Naive B cell (primary cell): Measurements from ENCODE around the gene QRICH1. TPM values are rescaled to one million over a fixed set of nuclear protein-coding genes. Genes with fewer than 3 reads are reported as not detected.

Experiments used
- ATAC-seq, 2 donors: fragments of 150-1000 bp; cut with Tn5 transposase; 2 replicates each; pipeline ENCODE4 v1.10.0; 2021; ENCODE audit warnings: low read depth in 2 of 2, mild to moderate bottlenecking in 2 of 2, moderate library complexity in 2 of 2
- DNase-seq: peaks from one replicate; pipeline ENCODE4 v3.0.0; 2022
- H3K27ac Mint-ChIP-seq, 6 donors: one replicate each; pipeline ENCODE4 v1.8.0; 2020 to 2022; ENCODE audit warnings: mild to moderate bottlenecking in 6 of 6, mixed read lengths in 6 of 6, moderate library complexity in 5 of 6, inconsistent platforms in 2 of 6
- H3K27me3 Mint-ChIP-seq, 3 donors: one replicate each; pipeline ENCODE4 v1.8.0; 2021 to 2022; ENCODE audit warnings: mixed read lengths in 3 of 3, mild to moderate bottlenecking in 1 of 3
- H3K36me3 Mint-ChIP-seq, 2 donors: one replicate each; pipeline ENCODE4 v1.8.0; 2020 to 2022; ENCODE audit warnings: mixed read lengths in 2 of 2, inconsistent platforms in 1 of 2, mild to moderate bottlenecking in 1 of 2
- H3K4me1 Mint-ChIP-seq, 3 donors: one replicate each; pipeline ENCODE4 v1.8.0; 2020 to 2022; ENCODE audit warnings: mixed read lengths in 3 of 3, inconsistent platforms in 1 of 3, mild to moderate bottlenecking in 1 of 3, moderate library complexity in 1 of 3
- H3K4me3 Mint-ChIP-seq, 8 donors: one replicate each; pipeline ENCODE4 v1.8.0; 2020 to 2022; ENCODE audit warnings: mild to moderate bottlenecking in 8 of 8, mixed read lengths in 8 of 8, moderate library complexity in 8 of 8, inconsistent platforms in 2 of 8
- H3K9me3 Mint-ChIP-seq, 7 donors: one replicate each; pipeline ENCODE4 v1.8.0; 2020 to 2022; ENCODE audit warnings: mixed read lengths in 7 of 7, mild to moderate bottlenecking in 5 of 7, inconsistent platforms in 2 of 7, moderate library complexity in 1 of 7
- polyA plus RNA-seq, 6 donors: library from polyadenylated mRNA; unstranded; fragments of 300-500 nt; fragmentation: Illumina TruSeq; gene quantifications; one replicate each; pipeline ENCODE4 v1.2.3, GENCODE V29; 2021; ENCODE audit warnings: low read depth in 6 of 6

The QRICH1 gene
- polyA plus RNA-seq, 6 donors from 2014 or later: 15.3 to 34.5 (median 26.1) TPM

- Mint-ChIP-seq H3K27me3 (no peaks in the 10 kb centered on the region), H3K36me3 (no peaks in the 10 kb centered on the region), H3K4me3 (peak overlapping the region in 2 of 8 donors; percentile 70 to 93), H3K9me3 (no peaks in the 10 kb centered on the region), H3K4me1 (peaks cover 46 to 79% (median 69%) of the 10 kb centered on the region in 3 donors), H3K27ac (peak overlapping the region in 3 of 6 donors; percentile 69 to 87 (median 82))
- ATAC-seq (no peak), DNase-seq (no peak)
These were observed 68.7 kb downstream of the QRICH1 start for GRCh38 chr3:49025005-49025792.

- H3K4me3 Mint-ChIP-seq: peak overlapping the region in 3 of 8 donors; percentile 22 to 93 (median 70)
- H3K36me3 Mint-ChIP-seq: no peaks in the 10 kb centered on the region
- ATAC-seq: no peak
- no peaks in the 10 kb centered on the region for H3K9me3 Mint-ChIP-seq
- H3K27me3 Mint-ChIP-seq: no peaks in the 10 kb centered on the region
- peaks cover 46 to 81% (median 74%) of the 10 kb centered on the region in 3 donors for H3K4me1 Mint-ChIP-seq
- DNase-seq: no peak
- peak overlapping the region in 1 of 6 donors; percentile 24 for H3K27ac Mint-ChIP-seq
These were observed 69.4 kb downstream of the QRICH1 start for GRCh38 chr3:49024449-49024848.

- no peak for ATAC-seq
- H3K4me1 Mint-ChIP-seq: peaks cover 39 to 82% (median 67%) of the 10 kb centered on the region in 3 donors
These were observed 70.1 kb downstream of the QRICH1 start for GRCh38 chr3:49023775-49024174.

GRCh38 chr3:49022688-49023171 lies 71.1 kb downstream of the QRICH1 start:
- DNase-seq (no peak), ATAC-seq (no peak)
- peak overlapping the region; percentile 91 to 98 (median 98) for H3K27ac Mint-ChIP-seq
- H3K4me3 Mint-ChIP-seq: peak overlapping the region; percentile 89 to 98 (median 96)
- peaks cover 29 to 73% (median 60%) of the 10 kb centered on the region in 3 donors for H3K4me1 Mint-ChIP-seq
- H3K36me3 Mint-ChIP-seq: no peaks in the 10 kb centered on the region
- no peaks in the 10 kb centered on the region for H3K27me3 Mint-ChIP-seq
- H3K9me3 Mint-ChIP-seq: no peaks in the 10 kb centered on the region

More at GRCh38 chr3:49023775-49024174, 70.1 kb downstream of the QRICH1 start:
- no peaks in the 10 kb centered on the region for H3K36me3 Mint-ChIP-seq
- H3K27me3 Mint-ChIP-seq: no peaks in the 10 kb centered on the region
- H3K9me3 Mint-ChIP-seq: no peaks in the 10 kb centered on the region
- peak overlapping the region; percentile 42 to 97 (median 77) for H3K4me3 Mint-ChIP-seq
- peak overlapping the region in 5 of 6 donors; percentile 15 to 98 (median 63) for H3K27ac Mint-ChIP-seq
- no peak for DNase-seq

GRCh38 chr3:49021813-49022687 lies 71.8 kb downstream of the QRICH1 start, which contains the start of gene NDUFAF3:
TSS of gene NDUFAF3 (plus strand) at chr3:49022121. CDS start at chr3:49022145, 24 bp downstream.
- Mint-ChIP-seq H3K9me3 (no peaks in the 10 kb centered on the region), H3K27ac (peak within 1 kb of the TSS; percentile 94 to 99 (median 98)), H3K27me3 (no peaks in the 10 kb centered on the region), H3K36me3 (no peaks in the 10 kb centered on the region), H3K4me3 (peak within 1 kb of the TSS; percentile 90 to 98 (median 97)), H3K4me1 (peaks cover 25 to 74% (median 57%) of the 10 kb centered on the region in 3 donors)
- ATAC-seq (peak; percentile 78 to 80), DNase-seq (peak; percentile 94)

GRCh38 chr3:49021213-49021812 lies 72.6 kb downstream of the QRICH1 start:
- Mint-ChIP-seq H3K9me3 (no peaks in the 10 kb centered on the region), H3K27ac (peak overlapping the region; percentile 93 to 99 (median 98)), H3K36me3 (no peaks in the 10 kb centered on the region), H3K27me3 (no peaks in the 10 kb centered on the region), H3K4me1 (peaks cover 22 to 72% (median 49%) of the 10 kb centered on the region in 3 donors), H3K4me3 (peak overlapping the region; percentile 87 to 98 (median 97))
- ATAC-seq (peak; percentile 70 to 74), DNase-seq (peak; percentile 99)

- H3K4me1 Mint-ChIP-seq: peaks cover 18 to 65% (median 43%) of the 10 kb centered on the region in 3 donors
- ATAC-seq: no peak
- no peaks in the 10 kb centered on the region for H3K36me3 Mint-ChIP-seq
- peak overlapping the region; percentile 87 to 98 (median 97) for H3K4me3 Mint-ChIP-seq
- no peaks in the 10 kb centered on the region for H3K9me3 Mint-ChIP-seq
- peak overlapping the region; percentile 54 to 98 (median 91) for H3K27ac Mint-ChIP-seq
- no peaks in the 10 kb centered on the region for H3K27me3 Mint-ChIP-seq
- DNase-seq: peak; percentile 18
These were observed 73.3 kb downstream of the QRICH1 start for GRCh38 chr3:49020330-49021212.

GRCh38 chr3:49019941-49020329 lies 73.9 kb downstream of the QRICH1 start:
- Mint-ChIP-seq H3K27ac (peak overlapping the region in 4 of 6 donors; percentile 54 to 98 (median 90)), H3K9me3 (no peaks in the 10 kb centered on the region), H3K36me3 (no peaks in the 10 kb centered on the region), H3K27me3 (no peaks in the 10 kb centered on the region), H3K4me1 (peaks cover 12 to 59% (median 41%) of the 10 kb centered on the region in 3 donors), H3K4me3 (peak overlapping the region; percentile 87 to 98 (median 97))
- no peak for ATAC-seq
- DNase-seq: no peak

- DNase-seq (no peak), ATAC-seq (no peak)
- Mint-ChIP-seq H3K27ac (peak overlapping the region in 3 of 6 donors; percentile 39 to 94 (median 81)), H3K4me1 (peaks cover 19 to 56% (median 38%) of the 10 kb centered on the region in 3 donors), H3K36me3 (no peaks in the 10 kb centered on the region), H3K9me3 (no peaks in the 10 kb centered on the region), H3K27me3 (no peaks in the 10 kb centered on the region), H3K4me3 (peak overlapping the region; percentile 87 to 98 (median 96))
These were observed 75.2 kb downstream of the QRICH1 start for GRCh38 chr3:49018707-49019006.

GRCh38 chr3:49017971-49018706 lies 75.7 kb downstream of the QRICH1 start, which contains the start of gene DALRD3:
TSS of gene DALRD3 (minus strand) at chr3:49018580. CDS start at chr3:49018564, 16 bp downstream.
- Mint-ChIP-seq H3K9me3 (no peaks in the 10 kb centered on the region), H3K4me1 (peaks cover 19 to 52% (median 38%) of the 10 kb centered on the region in 3 donors), H3K27ac (peak within 1 kb of the TSS; percentile 24 to 98 (median 81)), H3K4me3 (peak within 1 kb of the TSS; percentile 87 to 98 (median 96)), H3K27me3 (no peaks in the 10 kb centered on the region), H3K36me3 (no peaks in the 10 kb centered on the region)
- ATAC-seq (peak; percentile 6 to 9), DNase-seq (peak; percentile 68)

GRCh38 chr3:49017229-49017970 lies 76.5 kb downstream of the QRICH1 start:
- peaks cover 17 to 51% (median 36%) of the 10 kb centered on the region in 3 donors for H3K4me1 Mint-ChIP-seq
- peak overlapping the region in 4 of 6 donors; percentile 26 to 81 (median 60) for H3K27ac Mint-ChIP-seq
- no peaks in the 10 kb centered on the region for H3K9me3 Mint-ChIP-seq

More at GRCh38 chr3:49017229-49017970, 76.5 kb downstream of the QRICH1 start:
- Mint-ChIP-seq H3K27me3 (no peaks in the 10 kb centered on the region), H3K4me3 (peak overlapping the region; percentile 87 to 98 (median 95)), H3K36me3 (no peaks in the 10 kb centered on the region)
- DNase-seq (no peak), ATAC-seq (no peak)
